SIG-M5 treated with dmso at 0.1 percent for 504 hours (cell line): ENCODE data around the gene TEX54.
"Not testable (repeated sequence)": the region's sequence is repeated elsewhere in the genome, so short reads cannot be mapped to it uniquely, and the experiment has no call there.

Source experiments
- DNase-seq: peaks from one replicate; lab custom pipeline; 2025; ENCODE audit not compliant: unreplicated experiment; lab: John Stamatoyannopoulos, UW

The TEX54 gene

GRCh38 chr11:62855571-62856332, 23.1 kb upstream of the TEX54 start:
- DNase-seq, result peak; percentile 96

- DNase-seq, result no peak
Measured at GRCh38 chr11:62854825-62855570, 22.4 kb upstream of the TEX54 start.

- DNase-seq, result no peak
Measured at GRCh38 chr11:62854013-62854824, 21.6 kb upstream of the TEX54 start.

GRCh38 chr11:62853279-62853965, 20.8 kb upstream of the TEX54 start:
- no peak for DNase-seq

- no peak for DNase-seq
Measured at GRCh38 chr11:62852523-62853188, 20.0 kb upstream of the TEX54 start.

GRCh38 chr11:62851807-62852522, 19.3 kb upstream of the TEX54 start:
- no peak for DNase-seq

GRCh38 chr11:62850911-62851806, 18.5 kb upstream of the TEX54 start:
- no peak for DNase-seq

- no peak for DNase-seq
Measured at GRCh38 chr11:62847767-62848314, 15.2 kb upstream of the TEX54 start.

- no peak for DNase-seq
Measured at GRCh38 chr11:62846177-62846576, 13.5 kb upstream of the TEX54 start.

GRCh38 chr11:62844154-62844553, 11.5 kb upstream of the TEX54 start:
- no peak for DNase-seq

GRCh38 chr11:62843466-62843865, 10.8 kb upstream of the TEX54 start:
- no peak for DNase-seq

- DNase-seq, result not testable (repeated sequence)
Measured at GRCh38 chr11:62842891-62843290, 10.2 kb upstream of the TEX54 start.

- DNase-seq, result no peak
Measured at GRCh38 chr11:62842171-62842741, 9.6 kb upstream of the TEX54 start.

- peak; percentile 100 for DNase-seq
Measured at GRCh38 chr11:62841361-62842170, 8.9 kb upstream of the TEX54 start.

- peak; percentile 72 for DNase-seq
Measured at GRCh38 chr11:62840721-62841360, 8.2 kb upstream of the TEX54 start.

- DNase-seq, result peak; percentile 92
Measured at GRCh38 chr11:62839050-62839945, 6.7 kb upstream of the TEX54 start, which contains the start of gene WDR74. WDR74 (minus strand) TSS chr11:62839590; CDS start chr11:62839570, 20 bp downstream.
